Measurements from ENCODE around the gene USP51.
"Not testable (repeated sequence)": the region's sequence is repeated elsewhere in the genome, so short reads cannot be mapped to it uniquely, and the experiment has no call there.

GRCh38 chrX:55443468-55443867, 46.2 kb downstream of the USP51 start:
- TF ChIP-seq, protein P1, sequence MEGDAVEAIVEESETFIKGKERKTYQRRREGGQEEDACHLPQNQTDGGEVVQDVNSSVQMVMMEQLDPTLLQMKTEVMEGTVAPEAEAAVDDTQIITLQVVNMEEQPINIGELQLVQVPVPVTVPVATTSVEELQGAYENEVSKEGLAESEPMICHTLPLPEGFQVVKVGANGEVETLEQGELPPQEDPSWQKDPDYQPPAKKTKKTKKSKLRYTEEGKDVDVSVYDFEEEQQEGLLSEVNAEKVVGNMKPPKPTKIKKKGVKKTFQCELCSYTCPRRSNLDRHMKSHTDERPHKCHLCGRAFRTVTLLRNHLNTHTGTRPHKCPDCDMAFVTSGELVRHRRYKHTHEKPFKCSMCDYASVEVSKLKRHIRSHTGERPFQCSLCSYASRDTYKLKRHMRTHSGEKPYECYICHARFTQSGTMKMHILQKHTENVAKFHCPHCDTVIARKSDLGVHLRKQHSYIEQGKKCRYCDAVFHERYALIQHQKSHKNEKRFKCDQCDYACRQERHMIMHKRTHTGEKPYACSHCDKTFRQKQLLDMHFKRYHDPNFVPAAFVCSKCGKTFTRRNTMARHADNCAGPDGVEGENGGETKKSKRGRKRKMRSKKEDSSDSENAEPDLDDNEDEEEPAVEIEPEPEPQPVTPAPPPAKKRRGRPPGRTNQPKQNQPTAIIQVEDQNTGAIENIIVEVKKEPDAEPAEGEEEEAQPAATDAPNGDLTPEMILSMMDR (IDR thresholded peaks at IDR 0.05), result not testable (repeated sequence)
- TF ChIP-seq EZH2 (IDR thresholded peaks at IDR 0.05; ENCODE audit: borderline replicate concordance, insufficient read depth, low read depth, low read length, poor library complexity, severe bottlenecking), result not testable (repeated sequence)

Data from B cell (primary cell).